Activated CD4-positive, alpha-beta T cell treated with anti-CD3 and anti-CD28 coated beads for 36 hours (primary cell): ENCODE results near the gene TMEM47. TPM values are rescaled to one million over a fixed set of nuclear protein-coding genes. Genes with fewer than 3 reads are reported as not detected.

ENCODE experiments used
- ATAC-seq: fragments of 200-7000 bp; cut with Tn5 transposase; one replicate; pipeline ENCODE4 v1.10.0; 2021; ENCODE audit warnings: mild to moderate bottlenecking, moderate library complexity
- CTCF ChIA-PET: fragments of 350-600 bp; sonication (Branson Sonifier 250); formaldehyde crosslinking; loops from one replicate; lab custom pipeline; 2021; ENCODE audit warnings: antibody characterized with exemption; lab: Charles Lee
- POLR2A ChIA-PET: fragments of 350-600 bp; sonication (Branson Sonifier 250); formaldehyde crosslinking; loops from one replicate; lab custom pipeline; 2021; ENCODE audit warnings: antibody characterized with exemption, inconsistent platforms; lab: Charles Lee
- DNase-seq: peaks from one replicate; pipeline ENCODE4 v3.0.0-alpha.2; 2020
- H3K27ac Mint-ChIP-seq: one replicate; pipeline ENCODE4 v1.8.0; 2021; ENCODE audit warnings: mixed read lengths
- H3K27me3 Mint-ChIP-seq: one replicate; pipeline ENCODE4 v1.8.0; 2021; ENCODE audit warnings: mixed read lengths
- H3K36me3 Mint-ChIP-seq: one replicate; pipeline ENCODE4 v1.8.0; 2021; ENCODE audit warnings: low read depth, mixed read lengths
- H3K4me1 Mint-ChIP-seq: one replicate; pipeline ENCODE4 v1.8.0; 2021; ENCODE audit warnings: mixed read lengths
- H3K4me3 Mint-ChIP-seq: one replicate; pipeline ENCODE4 v1.8.0; 2021; ENCODE audit warnings: mild to moderate bottlenecking, moderate library complexity, mixed read lengths
- H3K9me3 Mint-ChIP-seq: one replicate; pipeline ENCODE4 v1.8.0; 2021; ENCODE audit warnings: low read depth, mixed read lengths
- intact Hi-C, 2 experiments: fragments of 100-400 bp; cut with DNase I in 1 of 2; cut with micrococcal nuclease in 1 of 2; formaldehyde crosslinking; loops; one replicate each; pipeline versions ENCODE4 v1.14.2 to v1.15.1; 2022 to 2024; cut with DNase I, micrococcal nuclease
- total RNA-seq, 2 experiments: library from RNA; stranded (reverse); gene quantifications; one replicate each; pipeline ENCODE4 v1.2.3, GENCODE V29; 2021

Gene TMEM47
- total RNA-seq, 2 experiments from 2014 or later = not detected

- ChIA-PET POLR2A (no interaction called here), CTCF (no interaction called here)
- ATAC-seq (no peak), DNase-seq (no peak)
- intact Hi-C loops = no loop called here
- Mint-ChIP-seq H3K9me3 (no peaks in the 10 kb centered on the region), H3K27me3 (no peaks in the 10 kb centered on the region), H3K4me1 (no peaks in the 10 kb centered on the region), H3K4me3 (no peak overlapping the region), H3K36me3 (no peaks in the 10 kb centered on the region), H3K27ac (no peak overlapping the region)
Observed at GRCh38 chrX:34634349-34634748, 22.7 kb downstream of the TMEM47 start.

- Mint-ChIP-seq H3K27ac (no peak overlapping the region), H3K9me3 (no peaks in the 10 kb centered on the region), H3K4me3 (no peak overlapping the region), H3K4me1 (no peaks in the 10 kb centered on the region), H3K27me3 (no peaks in the 10 kb centered on the region), H3K36me3 (no peaks in the 10 kb centered on the region)
- CTCF ChIA-PET = no interaction called here
- POLR2A ChIA-PET = no interaction called here
- ATAC-seq (no peak), DNase-seq (no peak)
- intact Hi-C loops = no loop called here
Observed at GRCh38 chrX:34632384-34632783, 24.7 kb downstream of the TMEM47 start.

GRCh38 chrX:34631479-34632220, 25.4 kb downstream of the TMEM47 start:
- intact Hi-C loops = no loop called here
- DNase-seq = no peak
- ChIA-PET POLR2A (no interaction called here), CTCF (no interaction called here)
- H3K4me3 Mint-ChIP-seq = no peak overlapping the region
- no peaks in the 10 kb centered on the region for H3K4me1 Mint-ChIP-seq
- no peak for ATAC-seq
- no peaks in the 10 kb centered on the region for H3K9me3 Mint-ChIP-seq
- no peaks in the 10 kb centered on the region for H3K27me3 Mint-ChIP-seq
- no peaks in the 10 kb centered on the region for H3K36me3 Mint-ChIP-seq
- H3K27ac Mint-ChIP-seq = no peak overlapping the region

GRCh38 chrX:34629572-34629971, 27.5 kb downstream of the TMEM47 start:
- ChIA-PET POLR2A (no interaction called here), CTCF (no interaction called here)
- ATAC-seq (no peak), DNase-seq (no peak)
- intact Hi-C loops = no loop called here
- no peak overlapping the region for H3K4me3 Mint-ChIP-seq
- H3K27ac Mint-ChIP-seq = no peak overlapping the region
- H3K9me3 Mint-ChIP-seq = no peaks in the 10 kb centered on the region
- no peaks in the 10 kb centered on the region for H3K4me1 Mint-ChIP-seq
- no peaks in the 10 kb centered on the region for H3K36me3 Mint-ChIP-seq
- H3K27me3 Mint-ChIP-seq = no peaks in the 10 kb centered on the region

- intact Hi-C loops = no loop called here
- ChIA-PET POLR2A (no interaction called here), CTCF (interaction anchor here (0.6 kb wide), 1 partner anchor 1643 kb away, joined by 4 read pairs; no protein-coding TSS in a partner anchor)
- H3K4me1 Mint-ChIP-seq = no peaks in the 10 kb centered on the region
- DNase-seq = no peak
- no peak for ATAC-seq
- H3K4me3 Mint-ChIP-seq = no peak overlapping the region
- no peak overlapping the region for H3K27ac Mint-ChIP-seq
- H3K27me3 Mint-ChIP-seq = no peaks in the 10 kb centered on the region
- no peaks in the 10 kb centered on the region for H3K36me3 Mint-ChIP-seq
- no peaks in the 10 kb centered on the region for H3K9me3 Mint-ChIP-seq
Observed at GRCh38 chrX:34624416-34624815, 32.7 kb downstream of the TMEM47 start.

- H3K4me3 Mint-ChIP-seq = no peak overlapping the region
- H3K9me3 Mint-ChIP-seq = peaks cover under 1% of the 10 kb centered on the region
- ATAC-seq = no peak
- no peak overlapping the region for H3K27ac Mint-ChIP-seq
- ChIA-PET POLR2A (no interaction called here), CTCF (no interaction called here)
- no peaks in the 10 kb centered on the region for H3K27me3 Mint-ChIP-seq
- no peaks in the 10 kb centered on the region for H3K4me1 Mint-ChIP-seq
- intact Hi-C loops = no loop called here
- DNase-seq = no peak
- no peaks in the 10 kb centered on the region for H3K36me3 Mint-ChIP-seq
Observed at GRCh38 chrX:34619920-34620319, 37.2 kb downstream of the TMEM47 start.

GRCh38 chrX:34612036-34612435, 45.0 kb downstream of the TMEM47 start:
- Mint-ChIP-seq H3K36me3 (no peaks in the 10 kb centered on the region), H3K9me3 (peaks cover 3% of the 10 kb centered on the region), H3K4me3 (no peak overlapping the region), H3K27me3 (no peaks in the 10 kb centered on the region), H3K27ac (no peak overlapping the region), H3K4me1 (no peaks in the 10 kb centered on the region)
- POLR2A ChIA-PET = no interaction called here
- CTCF ChIA-PET = no interaction called here
- DNase-seq = no peak
- intact Hi-C loops = no loop called here
- ATAC-seq = no peak

- H3K9me3 Mint-ChIP-seq = peaks cover 7% of the 10 kb centered on the region
- no peaks in the 10 kb centered on the region for H3K27me3 Mint-ChIP-seq
- ATAC-seq (no peak), DNase-seq (no peak)
- no peaks in the 10 kb centered on the region for H3K36me3 Mint-ChIP-seq
- H3K4me1 Mint-ChIP-seq = no peaks in the 10 kb centered on the region
- no peak overlapping the region for H3K27ac Mint-ChIP-seq
- intact Hi-C loops = no loop called here
- ChIA-PET CTCF (no interaction called here), POLR2A (no interaction called here)
- no peak overlapping the region for H3K4me3 Mint-ChIP-seq
Observed at GRCh38 chrX:34598362-34598761, 58.7 kb downstream of the TMEM47 start.

- no peaks in the 10 kb centered on the region for H3K9me3 Mint-ChIP-seq
- intact Hi-C loops = no loop called here
- no peak overlapping the region for H3K27ac Mint-ChIP-seq
- DNase-seq (no peak), ATAC-seq (no peak)
- no peak overlapping the region for H3K4me3 Mint-ChIP-seq
- CTCF ChIA-PET = no interaction called here
- no peaks in the 10 kb centered on the region for H3K27me3 Mint-ChIP-seq
- no peaks in the 10 kb centered on the region for H3K4me1 Mint-ChIP-seq
- H3K36me3 Mint-ChIP-seq = no peaks in the 10 kb centered on the region
- POLR2A ChIA-PET = no interaction called here
Observed at GRCh38 chrX:34586936-34587335, 70.1 kb downstream of the TMEM47 start.

GRCh38 chrX:34586346-34586911, 70.7 kb downstream of the TMEM47 start:
- H3K36me3 Mint-ChIP-seq = no peaks in the 10 kb centered on the region
- ATAC-seq (no peak), DNase-seq (no peak)
- no peak overlapping the region for H3K27ac Mint-ChIP-seq
- no peak overlapping the region for H3K4me3 Mint-ChIP-seq
- intact Hi-C loops = no loop called here
- ChIA-PET CTCF (no interaction called here), POLR2A (no interaction called here)
- H3K4me1 Mint-ChIP-seq = no peaks in the 10 kb centered on the region
- no peaks in the 10 kb centered on the region for H3K9me3 Mint-ChIP-seq
- H3K27me3 Mint-ChIP-seq = no peaks in the 10 kb centered on the region

- ATAC-seq = no peak
- Mint-ChIP-seq H3K4me3 (no peak overlapping the region), H3K27ac (no peak overlapping the region), H3K27me3 (no peaks in the 10 kb centered on the region), H3K9me3 (no peaks in the 10 kb centered on the region), H3K36me3 (no peaks in the 10 kb centered on the region), H3K4me1 (no peaks in the 10 kb centered on the region)
- ChIA-PET POLR2A (no interaction called here), CTCF (no interaction called here)
- no peak for DNase-seq
- intact Hi-C loops = no loop called here
Observed at GRCh38 chrX:34585561-34585960, 71.5 kb downstream of the TMEM47 start.

GRCh38 chrX:34584781-34585180, 72.3 kb downstream of the TMEM47 start:
- no peaks in the 10 kb centered on the region for H3K27me3 Mint-ChIP-seq
- no peak for DNase-seq
- no peak for ATAC-seq
- no peak overlapping the region for H3K27ac Mint-ChIP-seq
- ChIA-PET POLR2A (no interaction called here), CTCF (no interaction called here)
- H3K4me3 Mint-ChIP-seq = no peak overlapping the region
- intact Hi-C loops = no loop called here
- H3K36me3 Mint-ChIP-seq = no peaks in the 10 kb centered on the region
- H3K4me1 Mint-ChIP-seq = no peaks in the 10 kb centered on the region
- no peaks in the 10 kb centered on the region for H3K9me3 Mint-ChIP-seq
